Stimulated activated CD4-positive, alpha-beta T cell treated with anti-CD3 and anti-CD28 coated beads, Interleukin-4, amount 100 ng/mL, for 48 hours (primary cell): ENCODE data around the gene HK3.

Experiments
- DNase-seq, 2 donors: peaks; one replicate each; pipeline ENCODE4 v3.0.0-alpha.2; 2020; ENCODE audit warnings: low read depth in 2 of 2

Gene HK3

DNA sequence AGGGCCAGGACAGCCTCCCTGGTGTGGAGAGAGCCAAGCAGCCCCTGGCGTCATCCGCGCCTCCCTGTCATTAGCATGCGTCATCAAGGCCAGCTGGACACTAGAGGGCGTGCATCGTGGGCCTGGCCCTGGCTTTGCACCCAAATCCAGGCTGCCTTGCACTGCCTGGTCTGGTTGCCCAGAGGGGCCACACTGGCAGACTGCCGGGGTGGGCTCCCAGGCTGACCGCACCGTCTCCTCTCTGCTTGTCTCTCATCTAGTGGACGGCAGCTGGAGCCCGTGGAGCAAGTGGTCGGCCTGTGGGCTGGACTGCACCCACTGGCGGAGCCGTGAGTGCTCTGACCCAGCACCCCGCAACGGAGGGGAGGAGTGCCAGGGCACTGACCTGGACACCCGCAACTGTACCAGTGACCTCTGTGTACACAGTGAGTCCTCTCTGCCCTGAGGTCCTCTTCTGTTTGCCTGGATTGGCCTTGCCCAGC is 29.0 kb downstream of the HK3 start:
- DNase-seq: no peak

DNA sequence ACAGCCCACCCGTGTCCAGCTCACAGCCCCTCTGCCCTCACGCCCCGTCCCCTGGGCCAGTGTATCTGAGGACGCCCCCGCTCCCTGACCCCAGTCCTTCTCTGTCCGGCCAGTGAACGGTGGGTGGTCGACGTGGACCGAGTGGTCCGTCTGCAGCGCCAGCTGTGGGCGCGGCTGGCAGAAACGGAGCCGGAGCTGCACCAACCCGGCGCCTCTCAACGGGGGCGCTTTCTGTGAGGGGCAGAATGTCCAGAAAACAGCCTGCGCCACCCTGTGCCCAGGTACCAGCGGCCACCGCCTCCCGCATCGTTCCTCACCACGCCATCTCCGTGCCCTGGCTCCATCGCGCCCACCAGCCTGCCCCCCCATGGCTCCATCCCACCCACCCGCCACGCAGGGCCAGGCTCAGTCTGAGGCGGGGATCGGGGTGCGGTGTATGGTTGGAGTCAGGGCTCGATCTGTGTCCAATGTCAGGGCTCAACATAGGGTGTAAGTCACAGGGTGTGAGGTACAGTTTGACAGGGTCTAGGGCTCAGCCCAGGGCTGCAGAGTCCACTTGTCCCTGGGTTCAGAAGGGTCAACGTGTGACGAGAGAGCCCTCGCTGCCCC is 29.5 kb downstream of the HK3 start:
- no peak for DNase-seq

DNA sequence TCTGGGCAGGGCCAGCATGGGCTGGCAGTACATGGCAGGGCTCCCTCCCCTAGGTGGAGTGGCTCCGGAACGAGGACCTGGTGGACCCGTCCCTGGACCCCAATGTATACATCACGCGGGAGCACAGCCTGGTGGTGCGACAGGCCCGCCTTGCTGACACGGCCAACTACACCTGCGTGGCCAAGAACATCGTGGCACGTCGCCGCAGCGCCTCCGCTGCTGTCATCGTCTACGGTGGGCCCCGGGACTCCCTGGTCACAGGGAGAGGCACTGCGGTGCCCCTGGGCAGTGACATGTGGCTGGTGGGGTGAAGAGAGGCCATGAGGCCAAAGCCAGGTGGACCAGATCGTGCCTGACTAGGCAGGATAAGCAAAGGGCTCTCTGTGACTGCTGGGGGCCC is 30.4 kb downstream of the HK3 start:
- no peak for DNase-seq

DNA sequence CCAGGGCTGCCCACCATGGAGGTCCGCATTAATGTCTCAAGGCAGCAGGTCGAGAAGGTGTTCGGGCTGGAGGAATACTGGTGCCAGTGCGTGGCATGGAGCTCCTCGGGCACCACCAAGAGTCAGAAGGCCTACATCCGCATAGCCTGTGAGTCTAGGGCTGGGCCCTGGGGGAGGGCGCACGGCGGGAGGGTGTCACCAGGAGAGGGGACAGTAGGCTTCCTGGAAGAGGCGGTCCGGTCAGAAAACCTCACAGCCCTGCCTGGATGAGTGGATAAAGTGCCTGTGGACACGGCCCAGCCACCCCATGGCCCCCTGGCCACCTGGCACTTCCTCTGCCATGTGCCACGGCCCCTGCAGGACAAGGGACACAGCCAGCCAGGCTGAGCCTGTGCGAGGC is 31.0 kb downstream of the HK3 start:
- no peak for DNase-seq

DNA sequence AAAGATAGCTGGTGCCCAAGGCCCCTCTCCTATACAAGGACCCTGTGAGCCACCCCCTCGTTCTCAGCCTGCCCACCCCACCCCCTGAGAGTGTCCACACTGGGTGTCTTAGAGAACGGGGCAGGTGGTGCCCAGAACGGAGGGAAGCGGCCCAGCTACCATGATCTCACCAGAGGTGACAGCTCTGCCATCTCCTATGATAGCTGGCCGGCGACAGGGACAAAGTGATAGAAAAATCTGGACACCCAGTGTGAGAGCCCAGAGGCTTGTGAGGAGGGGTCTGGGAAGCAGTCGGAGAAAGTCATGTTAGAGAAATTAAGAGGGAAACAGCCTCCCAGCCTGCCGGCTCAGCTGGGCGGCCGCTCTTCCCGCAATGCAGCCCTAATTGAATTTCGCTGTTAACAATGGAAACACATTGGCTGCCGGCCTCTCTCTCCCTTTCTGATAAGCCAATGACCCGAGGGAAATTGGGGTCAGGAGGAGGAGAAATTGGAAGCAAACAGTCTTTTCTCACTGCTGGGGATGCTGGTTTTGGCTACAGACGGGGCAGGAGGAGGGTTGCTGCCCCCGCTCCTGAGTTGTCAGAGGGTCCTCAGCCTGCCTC is 32.3 kb downstream of the HK3 start:
- no peak for DNase-seq

DNA sequence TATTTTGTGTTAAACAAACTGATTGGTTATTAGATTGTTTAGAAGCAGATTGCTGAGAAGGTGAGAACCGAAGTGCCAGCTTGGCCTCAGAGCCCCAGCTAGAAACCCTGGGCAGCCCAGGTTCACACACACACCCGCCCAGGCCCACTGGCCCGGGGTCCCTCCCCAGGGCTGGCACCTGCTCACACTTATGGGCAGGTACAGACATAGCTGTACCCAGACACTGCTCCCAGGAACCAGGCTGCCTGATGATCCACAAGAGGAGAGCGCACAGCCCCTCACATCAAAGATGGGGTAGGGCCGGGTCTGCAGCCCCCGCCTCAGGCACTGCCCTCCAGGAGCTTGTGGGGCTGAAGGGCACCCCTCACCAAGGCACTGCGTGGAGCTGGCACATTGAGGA is 33.2 kb downstream of the HK3 start:
- DNase-seq: no peak

DNA sequence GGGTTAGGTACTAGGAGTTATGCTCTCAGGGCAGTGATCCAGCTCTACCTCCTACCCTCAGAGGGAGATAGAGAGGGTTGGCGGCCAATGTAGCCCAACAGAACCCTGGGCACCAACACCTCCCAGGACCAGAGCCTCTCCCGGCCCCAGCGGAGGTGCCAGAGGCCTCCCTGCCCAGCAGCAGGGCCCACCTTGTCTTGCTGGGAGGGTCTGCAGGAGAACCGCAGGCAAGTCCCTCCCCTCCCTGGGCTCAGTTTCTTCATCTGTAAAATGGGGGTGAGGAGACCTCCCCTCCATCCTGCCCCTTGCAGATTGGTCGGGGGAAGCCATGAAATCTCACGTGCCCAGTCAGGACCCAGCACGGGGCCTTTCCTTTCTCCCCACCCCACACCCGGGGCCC is 34.4 kb downstream of the HK3 start:
- no peak for DNase-seq

DNA sequence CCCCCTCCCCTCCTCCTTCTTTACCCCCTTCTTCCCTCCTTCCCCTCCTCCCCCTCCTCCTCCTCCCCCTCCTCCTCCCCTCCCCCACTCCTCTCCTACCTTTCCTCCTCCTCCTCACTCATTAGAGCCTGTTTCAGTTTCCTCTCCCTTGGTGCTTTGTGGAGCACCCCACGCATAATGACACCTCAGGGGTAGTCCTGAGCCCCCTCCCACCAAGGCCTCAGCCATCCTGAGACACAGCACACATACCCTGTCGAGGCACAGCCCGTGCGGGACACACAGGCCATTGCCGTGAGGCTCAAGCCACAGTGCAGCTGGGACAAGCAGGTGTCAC is 35.4 kb downstream of the HK3 start:
- DNase-seq: no peak

DNA sequence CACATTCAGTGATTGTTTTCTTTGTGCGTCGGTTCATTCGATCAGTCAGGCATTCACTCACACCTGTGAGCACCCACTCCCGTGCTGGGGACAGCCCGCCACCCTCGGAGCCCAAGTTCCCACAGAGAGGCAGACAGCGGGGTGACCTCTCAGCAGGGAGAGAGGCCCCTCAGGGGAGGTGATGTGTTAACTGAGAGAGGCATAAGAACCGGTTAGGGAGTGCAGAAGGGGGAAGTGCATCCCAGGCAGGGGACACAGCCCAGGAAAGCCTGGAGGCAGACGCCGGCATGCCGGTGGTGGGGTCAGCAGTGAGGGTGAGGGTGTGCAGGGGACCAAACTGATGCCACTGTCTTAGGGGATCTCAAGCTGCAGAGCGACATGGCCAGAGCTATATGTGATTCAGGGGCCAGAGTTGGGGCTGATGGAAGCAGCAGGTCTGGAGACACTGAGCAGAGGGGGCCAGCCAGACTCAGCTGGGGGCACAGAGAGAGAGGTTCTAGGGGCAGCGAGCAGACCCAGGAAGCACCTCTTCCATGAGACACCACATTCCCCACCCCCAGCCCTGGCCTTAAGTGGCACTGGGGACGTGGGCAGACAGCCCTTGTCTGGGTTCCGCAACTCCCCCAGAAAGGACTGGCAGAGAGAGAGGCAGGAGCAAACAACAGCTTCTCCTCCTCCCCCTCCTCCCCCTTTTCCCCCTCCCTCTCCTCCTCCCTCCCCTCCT is 35.9 kb downstream of the HK3 start:
- no peak for DNase-seq

DNA sequence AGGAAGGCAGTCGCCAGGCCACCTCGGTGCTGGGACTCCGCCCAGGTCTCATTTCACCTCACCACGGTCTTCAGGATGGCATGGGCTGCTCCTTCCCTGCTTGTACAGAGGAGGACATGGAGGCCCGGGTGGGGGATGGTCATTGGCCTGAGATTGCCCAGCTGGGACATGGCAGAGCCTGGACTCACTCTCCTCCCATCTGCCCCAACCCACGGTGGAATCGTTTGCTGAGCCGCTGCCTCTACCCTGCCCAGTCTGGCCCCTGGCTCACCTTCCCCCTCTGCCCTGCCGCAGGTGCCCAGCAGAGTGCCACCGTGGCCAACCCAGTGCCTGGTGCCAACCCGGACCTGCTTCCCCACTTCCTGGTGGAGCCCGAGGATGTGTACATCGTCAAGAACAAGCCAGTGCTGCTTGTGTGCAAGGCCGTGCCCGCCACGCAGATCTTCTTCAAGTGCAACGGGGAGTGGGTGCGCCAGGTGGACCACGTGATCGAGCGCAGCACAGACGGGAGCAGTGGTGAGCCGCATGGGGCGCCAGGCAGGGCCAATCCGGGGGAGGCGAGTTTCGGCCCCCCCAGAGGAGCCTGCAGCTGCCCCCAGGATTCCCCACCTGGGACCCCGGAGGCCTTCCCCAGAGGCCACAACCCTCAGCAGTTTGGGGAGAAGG is 36.7 kb downstream of the HK3 start:
- DNase-seq: no peak

DNA sequence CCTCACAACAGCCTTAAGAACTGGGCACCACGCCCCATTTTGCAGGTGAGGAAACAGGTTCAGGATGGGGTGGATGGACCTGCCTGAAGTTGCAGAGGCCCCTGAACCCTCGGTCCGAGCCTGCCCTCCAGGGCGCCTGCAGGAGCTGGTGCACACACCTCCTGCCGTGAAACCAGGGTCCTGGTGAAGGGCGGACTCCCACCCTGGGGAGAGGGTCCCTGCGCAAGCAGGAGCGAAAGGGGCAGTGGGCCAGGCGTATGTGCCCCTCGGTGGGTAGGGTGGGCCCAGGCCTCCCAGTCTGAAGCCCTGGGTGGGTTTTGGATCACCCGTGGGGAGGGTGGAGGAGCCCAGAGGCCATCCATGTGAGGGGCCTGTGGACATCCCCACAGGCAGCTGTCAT is 37.9 kb downstream of the HK3 start:
- DNase-seq: no peak

DNA sequence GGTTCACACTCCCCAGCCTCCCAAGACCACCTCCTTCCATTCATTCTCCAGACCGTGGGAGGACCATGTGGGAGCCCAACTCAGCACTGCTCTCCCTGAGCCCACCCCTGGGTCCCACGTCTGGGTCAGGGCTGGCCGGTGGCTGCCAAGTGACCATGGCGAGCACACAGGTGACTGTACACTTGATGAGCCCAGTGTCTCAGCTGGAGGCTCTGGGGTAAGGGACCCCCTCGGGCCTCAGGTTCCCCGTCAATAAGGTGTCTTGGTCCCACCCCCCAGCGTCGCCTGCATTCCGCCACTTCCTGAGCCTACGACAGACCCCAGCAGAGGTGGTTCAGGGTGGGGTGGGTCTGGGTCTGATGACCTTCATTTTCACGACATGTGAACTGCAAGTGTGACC is 38.8 kb downstream of the HK3 start:
- no peak for DNase-seq

DNA sequence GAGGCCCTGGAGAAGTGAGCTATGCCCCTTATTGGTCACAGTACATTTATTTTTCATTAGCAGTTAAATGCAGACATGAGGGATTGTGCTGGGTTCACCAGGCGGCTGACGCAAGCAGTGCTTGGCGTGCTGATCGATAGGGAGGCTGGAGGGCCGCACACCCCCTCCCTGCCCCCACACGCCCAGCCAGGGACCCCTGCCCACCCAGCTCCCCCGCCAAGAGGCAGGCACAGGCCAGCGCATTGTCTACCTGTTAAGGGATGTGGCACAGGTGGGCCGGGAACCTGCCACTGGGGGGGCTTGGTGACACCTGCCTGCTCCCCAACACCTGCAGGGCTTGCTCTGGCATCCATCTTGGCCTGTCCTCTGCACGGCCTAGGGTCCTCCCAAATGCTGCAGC is 39.2 kb downstream of the HK3 start:
- DNase-seq: no peak

DNA sequence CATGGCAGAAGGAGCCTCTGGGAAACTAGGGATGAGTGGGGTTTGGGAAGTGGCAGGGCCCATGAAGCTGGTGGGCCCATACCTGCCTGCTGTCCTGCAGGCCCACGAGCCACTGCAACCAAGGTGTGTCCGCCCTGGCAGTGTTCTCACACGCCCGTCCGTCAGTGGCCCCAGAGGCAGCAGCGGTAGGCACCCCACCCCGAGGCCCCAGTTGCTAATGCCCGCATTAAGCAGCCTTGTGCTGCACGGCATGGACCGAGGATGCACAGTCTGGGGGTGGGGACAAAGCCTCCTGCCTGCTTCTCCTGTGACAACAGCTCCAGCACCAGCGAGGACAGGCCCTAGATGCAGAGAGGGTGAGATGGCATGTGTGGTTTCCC is 41.3 kb downstream of the HK3 start:
- DNase-seq: no peak

DNA sequence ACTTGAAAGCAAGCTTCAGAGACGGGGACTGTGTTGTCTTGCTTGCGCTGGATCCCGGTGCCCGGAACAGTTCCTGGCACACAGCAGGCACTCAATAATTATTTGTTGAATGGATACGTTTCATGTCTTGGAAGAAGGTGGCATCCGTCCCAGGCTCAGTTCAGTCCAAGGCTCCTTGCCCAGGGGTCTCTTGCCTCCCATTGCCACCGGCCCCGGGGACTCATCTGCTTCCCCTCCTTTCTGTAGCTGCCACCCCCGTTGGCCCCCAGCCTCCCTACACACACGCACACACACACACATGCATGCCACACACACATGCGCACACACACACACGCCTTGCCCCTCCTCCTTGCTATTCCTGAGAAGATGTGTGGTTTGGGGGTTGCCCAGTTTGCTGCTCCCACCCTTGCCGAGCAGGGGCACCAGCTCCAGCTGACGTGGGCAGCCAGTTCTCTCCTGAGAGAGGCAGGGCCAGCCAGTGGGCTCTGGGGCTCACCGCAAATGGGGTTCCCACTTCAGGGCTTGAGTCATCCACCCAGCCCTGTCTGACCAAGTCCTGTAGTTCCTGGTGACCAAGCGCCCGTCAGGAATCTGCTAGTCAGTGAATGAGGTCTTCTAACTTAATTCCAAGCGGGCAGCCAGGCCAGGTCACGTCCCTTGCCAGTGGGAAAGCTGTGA is 41.8 kb downstream of the HK3 start:
- DNase-seq: no peak

DNA sequence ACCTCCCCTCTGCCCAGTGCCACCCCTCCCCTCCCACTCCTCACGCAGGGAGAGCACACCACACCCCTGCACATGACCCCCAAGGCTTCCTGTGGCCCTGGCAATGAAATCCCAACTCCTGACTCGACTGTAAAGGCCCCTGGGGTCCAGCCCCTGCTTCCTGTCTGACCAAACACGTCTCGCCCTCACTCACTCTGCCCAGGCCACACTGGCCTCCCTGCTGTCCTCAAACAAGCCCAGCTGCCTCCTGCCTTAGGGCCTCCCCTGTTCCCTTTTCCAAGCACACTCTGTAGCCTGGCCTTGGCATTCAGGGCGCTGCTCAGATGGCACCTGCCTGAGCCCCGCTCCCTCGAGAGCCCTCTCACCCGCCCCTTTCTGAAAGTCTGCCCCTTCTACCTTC is 42.4 kb downstream of the HK3 start:
- DNase-seq: no peak

DNA sequence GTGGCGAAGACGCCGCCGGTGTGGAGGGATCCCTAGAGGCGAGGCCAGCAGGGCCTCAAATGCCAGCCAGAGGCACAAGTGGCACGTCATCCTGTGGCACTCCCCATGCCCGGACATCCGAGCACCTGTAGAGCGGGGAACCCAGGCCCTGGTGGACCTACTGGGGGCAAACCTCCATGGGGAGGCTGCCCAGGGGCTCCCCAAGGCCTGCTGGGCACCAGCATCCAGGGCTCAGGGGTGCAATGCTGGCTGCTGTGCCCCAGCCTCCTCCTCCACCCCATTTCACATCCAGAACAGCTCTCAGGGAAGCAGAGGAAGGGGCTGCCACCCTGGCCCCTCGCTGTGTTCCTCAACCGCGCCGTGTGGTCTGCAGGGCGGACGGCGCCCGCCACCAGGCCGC is 43.5 kb downstream of the HK3 start:
- DNase-seq: no peak

DNA sequence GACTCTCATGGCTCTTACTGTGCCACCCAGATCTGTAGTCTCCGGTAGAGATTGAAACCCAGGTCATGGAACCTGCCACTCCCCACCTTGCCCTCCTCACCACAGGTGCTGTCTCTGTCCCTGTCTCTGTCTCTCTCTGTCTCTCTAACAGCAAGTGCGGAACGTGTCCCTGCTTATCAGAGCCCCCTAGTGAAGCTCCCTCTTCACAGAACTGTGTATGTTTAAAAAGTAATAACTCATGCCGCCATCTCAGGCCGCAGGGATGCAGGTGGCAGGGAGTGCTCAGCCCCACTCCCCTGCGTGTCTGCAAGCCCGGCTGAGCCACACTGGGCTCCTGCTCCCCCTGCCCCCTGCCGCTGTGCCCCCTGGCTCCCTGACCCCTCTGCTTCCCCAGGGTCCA is 45.0 kb downstream of the HK3 start:
- DNase-seq: no peak

DNA sequence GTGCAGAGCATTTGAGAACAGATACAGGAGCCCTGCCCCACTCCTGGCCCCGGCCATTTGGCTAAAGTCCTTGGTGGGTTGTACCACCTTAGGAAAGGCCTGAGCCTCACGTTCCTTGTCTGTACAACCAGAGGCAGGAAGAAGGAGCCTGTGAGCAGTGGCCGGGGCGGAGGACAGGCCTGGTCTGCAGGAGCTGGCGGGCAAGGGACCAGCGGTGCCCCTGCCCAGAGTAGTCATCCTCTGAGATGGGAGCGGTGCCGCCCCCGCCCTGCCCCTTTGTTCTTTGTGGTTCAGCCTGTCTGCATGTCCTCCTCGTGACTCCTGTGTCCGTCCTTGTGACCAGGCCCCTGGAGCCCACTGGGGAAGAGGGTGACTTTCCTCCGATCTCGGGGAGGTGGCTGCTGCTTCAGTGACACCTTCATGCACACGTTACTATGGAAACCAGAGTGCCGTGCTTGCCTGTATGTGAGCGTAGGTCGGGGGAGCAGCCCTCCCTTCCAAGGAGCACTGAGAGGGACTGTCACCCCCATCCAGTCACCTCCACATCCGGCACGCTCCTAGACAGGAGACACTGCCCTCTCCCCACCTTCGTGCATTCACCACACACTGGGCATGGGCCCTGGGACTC is 45.9 kb downstream of the HK3 start:
- no peak for DNase-seq

DNA sequence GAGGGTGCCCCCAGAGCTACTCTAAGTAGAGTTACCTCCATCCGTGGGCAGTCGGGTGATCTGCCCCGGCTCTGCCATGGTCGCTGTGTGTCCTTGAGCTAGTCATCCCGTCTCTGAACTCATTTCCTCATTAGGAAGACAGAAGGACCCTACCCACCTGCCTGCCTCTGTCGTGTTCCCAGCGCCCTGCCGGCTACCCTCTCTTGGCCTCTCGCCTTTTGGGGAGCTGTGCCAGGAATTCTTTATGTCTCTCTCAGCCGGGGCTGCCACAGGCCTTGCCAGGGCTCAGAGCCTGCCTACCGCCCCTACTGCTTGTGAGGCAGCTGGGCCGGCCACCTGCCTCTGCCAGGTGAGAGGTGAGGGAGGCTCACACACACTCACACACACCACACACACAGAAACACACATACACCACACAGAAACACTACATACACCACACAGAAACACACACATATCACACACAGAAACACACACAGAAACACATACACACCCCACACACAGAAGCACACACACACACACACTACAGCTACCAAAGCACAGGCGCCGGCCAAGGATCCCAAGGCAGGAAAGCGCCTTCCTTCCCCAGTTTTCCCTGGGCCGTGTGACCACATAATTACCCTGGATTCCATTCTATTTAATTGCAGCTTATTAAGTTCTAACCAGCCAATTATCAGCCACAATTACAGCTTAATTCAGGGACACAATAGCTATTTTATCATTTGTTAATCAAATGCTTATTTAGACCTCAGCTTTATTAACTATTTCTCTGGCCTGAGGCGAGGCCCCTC is 47.1 kb downstream of the HK3 start:
- DNase-seq: no peak

DNA sequence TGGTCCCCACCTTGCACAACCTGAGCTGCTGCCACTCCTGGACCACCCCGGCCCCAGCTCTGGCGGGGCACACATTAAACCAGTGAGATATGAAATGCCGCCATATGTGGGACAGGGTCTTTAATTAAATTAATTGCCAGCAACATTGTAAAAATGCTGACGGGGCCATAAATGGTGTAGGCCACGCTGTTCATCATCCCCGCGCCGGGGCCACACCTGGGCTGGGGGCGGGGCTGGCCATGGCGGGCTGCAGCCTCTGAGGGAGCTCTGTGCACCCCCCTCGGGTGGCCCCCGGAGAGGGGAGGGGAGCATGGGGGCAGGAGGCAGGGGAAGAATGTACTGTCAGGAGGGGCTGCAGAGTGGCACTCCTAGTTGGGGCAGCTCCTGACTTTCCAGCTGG is 47.8 kb downstream of the HK3 start:
- DNase-seq: no peak
